Activated T-cell treated with anti-CD3 and anti-CD28 coated beads for 24 hours (primary cell): ENCODE results near the gene WBP4.
"Not testable (repeated sequence)": the region's sequence is repeated elsewhere in the genome, so short reads cannot be mapped to it uniquely, and the experiment has no call there.

Source experiments
- DNase-seq: peaks from one replicate; pipeline ENCODE4 v3.0.0-alpha.2; 2020; ENCODE audit warnings: low read depth

The WBP4 gene

GRCh38 chr13:41061075-41061913 is at the start of gene WBP4:
TSS of gene WBP4 (plus strand) at chr13:41061509. CDS start at chr13:41061674, 165 bp downstream.
- DNase-seq = peak; percentile 87

- no peak for DNase-seq
Observed at GRCh38 chr13:41012536-41012935, 48.8 kb upstream of the WBP4 start.

- no peak for DNase-seq
Observed at GRCh38 chr13:41013835-41014234, 47.5 kb upstream of the WBP4 start.

- no peak for DNase-seq
Observed at GRCh38 chr13:41015920-41016319, 45.4 kb upstream of the WBP4 start.

GRCh38 chr13:41017159-41017558 is 44.1 kb upstream of the WBP4 start:
- no peak for DNase-seq

- no peak for DNase-seq
Observed at GRCh38 chr13:41017817-41018601, 43.3 kb upstream of the WBP4 start.

- no peak for DNase-seq
Observed at GRCh38 chr13:41018602-41018948, 42.7 kb upstream of the WBP4 start.

- DNase-seq = peak; percentile 42
Observed at GRCh38 chr13:41019011-41019487, 42.3 kb upstream of the WBP4 start, which contains the start of gene ELF1. TSS of gene ELF1 (minus strand) at chr13:41019316. CDS start at chr13:40982054, 37,262 bp downstream.

GRCh38 chr13:41019578-41020347 is 41.5 kb upstream of the WBP4 start:
- DNase-seq = no peak

GRCh38 chr13:41025518-41025917 is 35.8 kb upstream of the WBP4 start:
- no peak for DNase-seq

GRCh38 chr13:41026788-41027187 is 34.5 kb upstream of the WBP4 start:
- DNase-seq = no peak

GRCh38 chr13:41028051-41028450 is 33.3 kb upstream of the WBP4 start:
- no peak for DNase-seq

GRCh38 chr13:41029629-41030028 is 31.7 kb upstream of the WBP4 start:
- no peak for DNase-seq

- DNase-seq = no peak
Observed at GRCh38 chr13:41032691-41033376, 28.5 kb upstream of the WBP4 start.

- no peak for DNase-seq
Observed at GRCh38 chr13:41034382-41034781, 26.9 kb upstream of the WBP4 start.

- DNase-seq = no peak
Observed at GRCh38 chr13:41034881-41035280, 26.4 kb upstream of the WBP4 start.

GRCh38 chr13:41036557-41036956 is 24.8 kb upstream of the WBP4 start:
- DNase-seq = not testable (repeated sequence)

GRCh38 chr13:41039746-41040145 is 21.6 kb upstream of the WBP4 start:
- no peak for DNase-seq

- no peak for DNase-seq
Observed at GRCh38 chr13:41040584-41041334, 20.6 kb upstream of the WBP4 start.

GRCh38 chr13:41042419-41042818 is 18.9 kb upstream of the WBP4 start:
- DNase-seq = not testable (repeated sequence)

GRCh38 chr13:41048640-41049039 is 12.7 kb upstream of the WBP4 start:
- DNase-seq = no peak
